ENCODE measurements around the gene SLC29A2. TPM values are rescaled to one million over a fixed set of nuclear protein-coding genes. Genes with fewer than 3 reads are reported as not detected.

The SLC29A2 gene
- total RNA-seq, 6 donors from 2014 or later: 8.3 to 20.5 (median 13.1) TPM

- Histone ChIP-seq H3K27me3 (no peaks in the 10 kb centered on the region), H3K36me3 (peaks cover 17 to 76% (median 50%) of the 10 kb centered on the region in 4 donors), H3K4me1 (peaks cover 20 to 31% (median 26%) of the 10 kb centered on the region in 4 donors), H3K27ac (peak within 1 kb of the TSS; percentile 80 to 90 (median 84)), H3K9me3 (no peaks in the 10 kb centered on the region), H3K4me3 (peak within 1 kb of the TSS; percentile 62 to 72 (median 68))
- ATAC-seq (ENCODE audit: low FRiP score in 2 of 2) (peak; percentile 76 to 80), DNase-seq (peak; percentile 56 to 81)
- TF ChIP-seq EP300 (IDR thresholded peaks at IDR 0.05) (no peak), POLR2AphosphoS5 (IDR thresholded peaks at IDR 0.05) (peak; percentile 64 to 70), POLR2A (IDR thresholded peaks at IDR 0.05) (peak in 2 of 4 donors; percentile 35 to 60)
- TF ChIP-seq, protein P1, sequence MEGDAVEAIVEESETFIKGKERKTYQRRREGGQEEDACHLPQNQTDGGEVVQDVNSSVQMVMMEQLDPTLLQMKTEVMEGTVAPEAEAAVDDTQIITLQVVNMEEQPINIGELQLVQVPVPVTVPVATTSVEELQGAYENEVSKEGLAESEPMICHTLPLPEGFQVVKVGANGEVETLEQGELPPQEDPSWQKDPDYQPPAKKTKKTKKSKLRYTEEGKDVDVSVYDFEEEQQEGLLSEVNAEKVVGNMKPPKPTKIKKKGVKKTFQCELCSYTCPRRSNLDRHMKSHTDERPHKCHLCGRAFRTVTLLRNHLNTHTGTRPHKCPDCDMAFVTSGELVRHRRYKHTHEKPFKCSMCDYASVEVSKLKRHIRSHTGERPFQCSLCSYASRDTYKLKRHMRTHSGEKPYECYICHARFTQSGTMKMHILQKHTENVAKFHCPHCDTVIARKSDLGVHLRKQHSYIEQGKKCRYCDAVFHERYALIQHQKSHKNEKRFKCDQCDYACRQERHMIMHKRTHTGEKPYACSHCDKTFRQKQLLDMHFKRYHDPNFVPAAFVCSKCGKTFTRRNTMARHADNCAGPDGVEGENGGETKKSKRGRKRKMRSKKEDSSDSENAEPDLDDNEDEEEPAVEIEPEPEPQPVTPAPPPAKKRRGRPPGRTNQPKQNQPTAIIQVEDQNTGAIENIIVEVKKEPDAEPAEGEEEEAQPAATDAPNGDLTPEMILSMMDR (IDR thresholded peaks at IDR 0.05): peak in 3 of 6 experiments; percentile 16 to 42 (median 24)
- WGBS, 2 donors: 7 to 22% methylated on average over 13 to 22 of the region's 22 CpGs
Measured at GRCh38 chr11:66336234-66337102, 35.1 kb downstream of the SLC29A2 start, which contains the start of gene RIN1. Gene RIN1 (minus strand): TSS chr11:66336434. CDS start chr11:66336402, 32 bp downstream.

DNA sequence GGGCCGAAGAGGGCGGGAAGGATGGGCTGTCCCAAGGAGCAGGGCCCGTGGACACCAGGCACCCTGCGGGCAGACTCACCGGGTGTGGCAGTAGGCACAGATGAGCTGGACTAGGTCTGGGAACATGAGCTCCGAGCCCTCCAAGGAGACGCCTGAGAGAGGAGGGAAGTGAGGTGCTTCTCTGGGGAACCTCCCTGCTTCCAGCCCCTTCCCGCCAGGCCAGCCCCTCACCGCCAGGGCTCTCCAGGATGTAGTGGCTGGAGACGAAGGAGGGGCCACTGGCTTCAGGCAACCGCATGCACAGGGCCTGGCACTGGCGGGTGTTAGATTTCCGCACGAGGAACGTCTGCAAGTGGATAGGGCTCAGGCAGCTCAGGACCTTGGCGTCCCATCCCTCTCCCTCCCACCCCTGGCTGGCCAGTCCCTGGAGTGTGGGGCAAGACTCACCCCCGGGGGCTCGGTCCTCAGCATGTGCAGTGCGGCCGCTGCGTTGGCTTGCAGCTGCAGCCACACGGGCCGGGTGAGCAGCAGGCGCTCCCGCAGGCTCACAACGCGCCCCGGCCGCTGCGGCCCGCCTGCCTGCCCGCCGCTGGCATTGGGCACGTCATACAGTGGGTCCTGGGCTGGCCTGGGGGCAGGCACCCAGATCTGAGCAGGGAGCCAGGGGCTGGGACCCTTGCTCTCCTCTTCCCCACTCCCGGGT lies 35.9 kb downstream of the SLC29A2 start:
- TF ChIP-seq POLR2A (IDR thresholded peaks at IDR 0.05) (no peak), POLR2AphosphoS5 (IDR thresholded peaks at IDR 0.05) (peak in 1 of 2 donors; percentile 13)
- peak overlapping the region; percentile 62 to 72 (median 68) for H3K4me3 ChIP-seq
- WGBS, 2 donors: 18 to 27% methylated on average over 21 to 34 of the region's 35 CpGs
- no peaks in the 10 kb centered on the region for H3K27me3 ChIP-seq
- H3K27ac ChIP-seq: peak overlapping the region; percentile 80 to 90 (median 84)
- H3K4me1 ChIP-seq: peaks cover 20 to 31% (median 26%) of the 10 kb centered on the region in 4 donors
- H3K9me3 ChIP-seq: no peaks in the 10 kb centered on the region
- ATAC-seq (ENCODE audit: low FRiP score in 2 of 2): peak in 1 of 2 donors; percentile 37
- peak in 1 of 2 donors; percentile 88 for DNase-seq
- peaks cover 10 to 68% (median 42%) of the 10 kb centered on the region in 4 donors for H3K36me3 ChIP-seq

DNA sequence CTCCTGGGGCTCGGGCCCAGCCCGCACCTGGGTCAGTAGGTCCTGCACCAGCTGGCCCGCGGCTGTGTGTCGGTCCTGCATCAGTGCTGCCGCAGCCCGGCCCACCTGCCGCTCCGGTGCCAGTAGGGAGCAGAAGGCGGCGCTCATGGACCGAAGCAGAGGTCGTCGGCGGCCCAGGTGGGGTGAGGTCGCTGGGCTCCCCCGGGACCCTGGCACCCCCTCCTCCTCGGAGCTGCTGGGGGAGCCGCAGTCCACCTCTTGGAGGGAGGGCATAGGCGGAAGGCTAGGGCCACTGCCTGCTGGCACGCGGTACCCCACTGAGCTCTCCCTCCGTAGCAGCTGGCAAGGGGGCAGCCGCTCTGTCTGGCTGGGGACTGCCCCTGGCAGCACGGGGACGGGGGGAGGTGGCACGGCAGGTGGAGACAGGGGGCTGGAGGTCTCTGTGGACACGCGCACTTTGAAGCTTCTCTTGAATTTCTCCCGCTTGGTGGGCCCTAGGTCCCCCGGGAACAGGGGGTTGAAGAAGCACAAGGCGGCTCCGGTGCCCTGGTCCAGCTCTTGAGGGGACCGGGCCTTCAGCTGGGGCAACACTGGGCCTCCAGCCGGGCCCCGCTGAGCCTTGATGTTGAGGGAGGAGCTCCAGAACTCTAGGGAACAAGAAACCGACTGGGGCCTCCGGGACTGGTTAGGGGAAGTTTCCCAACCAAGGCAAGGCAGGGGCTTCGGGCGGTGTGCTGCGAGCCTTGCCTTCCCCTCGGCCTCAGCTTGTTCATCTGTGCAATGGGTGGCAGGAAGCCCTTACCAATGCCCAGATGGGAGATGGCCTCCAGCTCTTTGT lies 36.7 kb downstream of the SLC29A2 start:
- no peaks in the 10 kb centered on the region for H3K27me3 ChIP-seq
- DNase-seq (peak in 1 of 2 donors; percentile 83), ATAC-seq (ENCODE audit: low FRiP score in 2 of 2) (no peak)
- H3K36me3 ChIP-seq: peaks cover 2 to 59% (median 33%) of the 10 kb centered on the region in 4 donors
- peaks cover 20 to 31% (median 26%) of the 10 kb centered on the region in 4 donors for H3K4me1 ChIP-seq
- no peak for TF ChIP-seq POLR2A (IDR thresholded peaks at IDR 0.05)
- TF ChIP-seq, protein P1 (IDR thresholded peaks at IDR 0.05): no peak
- peak overlapping the region; percentile 80 to 90 (median 84) for H3K27ac ChIP-seq
- WGBS, 2 donors: 79 to 80% methylated on average over 20 to 42 of the region's 42 CpGs
- peak overlapping the region in 3 of 4 donors; percentile 62 to 72 (median 68) for H3K4me3 ChIP-seq
- H3K9me3 ChIP-seq: no peaks in the 10 kb centered on the region

GRCh38 chr11:66333896-66334604 lies 37.5 kb downstream of the SLC29A2 start:
- H3K27me3 ChIP-seq: no peaks in the 10 kb centered on the region
- H3K9me3 ChIP-seq: no peaks in the 10 kb centered on the region
- TF ChIP-seq EP300 (IDR thresholded peaks at IDR 0.05): no peak
- TF ChIP-seq POLR2A (IDR thresholded peaks at IDR 0.05): no peak
- TF ChIP-seq, protein P1 (IDR thresholded peaks at IDR 0.05): no peak
- no peak for TF ChIP-seq POLR2AphosphoS5 (IDR thresholded peaks at IDR 0.05)
- H3K4me1 ChIP-seq: peaks cover 20 to 34% (median 29%) of the 10 kb centered on the region in 4 donors
- ATAC-seq (ENCODE audit: low FRiP score in 2 of 2) (no peak), DNase-seq (peak in 1 of 2 donors; percentile 79)
- H3K27ac ChIP-seq: no peak overlapping the region
- H3K36me3 ChIP-seq: peaks cover 0 to 52% (median 26%) of the 10 kb centered on the region in 4 donors
- H3K4me3 ChIP-seq: no peak overlapping the region
- WGBS, 2 donors: 83 to 87% methylated on average over 9 to 25 of the region's 29 CpGs

Data from upper lobe of left lung (tissue), 6 donors.